PC-9 (cell line): ENCODE results near the gene ESPL1. TPM values are rescaled to one million over a fixed set of nuclear protein-coding genes. Genes with fewer than 3 reads are reported as not detected.

Experiments
- BruUV-seq: library from RNA; stranded (reverse); fragments of 400-500 nt; replicated peaks from 2 replicates; lab custom pipeline; 2021; lab: Mats Ljungman, UMichigan
- CTCF ChIA-PET: fragments of 300-600 bp; sonication (Branson Sonifier 250); formaldehyde crosslinking; loops from one replicate; lab custom pipeline; 2022; ENCODE audit warnings: antibody characterized with exemption; lab: Charles Lee
- POLR2A ChIA-PET: fragments of 300-600 bp; sonication (Branson Sonifier 250); formaldehyde crosslinking; loops from one replicate; lab custom pipeline; 2022; ENCODE audit warnings: antibody characterized with exemption; ENCODE audit not compliant: unreplicated experiment; lab: Charles Lee
- DNase-seq, 2 experiments: peaks; one replicate each; pipeline versions ENCODE4 v3.0.0 to v3.0.0-alpha.2; 2015 to 2022; ENCODE audit warnings: mixed read lengths in 1 of 2
- H2AFZ ChIP-seq: fragments of 200-600 bp; sonication (generic); 2 replicates; pipeline ENCODE4 v1.8.1; 2017; ENCODE audit warnings: antibody characterized with exemption
- H3F3A ChIP-seq: fragments of 200-600 bp; sonication (generic); 2 replicates; pipeline ENCODE4 v1.8.1; 2017; ENCODE audit warnings: antibody characterized with exemption, mild to moderate bottlenecking, low read depth; ENCODE audit not compliant: insufficient read depth
- H3K27ac ChIP-seq: fragments of 200-600 bp; sonication (generic); 2 replicates; pipeline ENCODE4 v1.6.1; 2016; ENCODE audit warnings: mixed run types
- H3K27me3 ChIP-seq: fragments of 200-600 bp; sonication (generic); 2 replicates; pipeline ENCODE4 v1.6.1; 2016; ENCODE audit warnings: low read depth, mixed run types; ENCODE audit not compliant: insufficient read depth
- H3K36me3 ChIP-seq: fragments of 200-600 bp; sonication (generic); 2 replicates; pipeline ENCODE4 v1.6.1; 2016; ENCODE audit warnings: low read depth, mixed run types
- H3K4me1 ChIP-seq: fragments of 200-600 bp; sonication (generic); replicated peaks from 2 replicates; pipeline ENCODE4 v1.6.1; 2016; ENCODE audit warnings: mixed run types; ENCODE audit not compliant: insufficient read depth
- H3K4me2 ChIP-seq: fragments of 200-600 bp; sonication (generic); 2 replicates; pipeline ENCODE4 v1.6.1; 2017; ENCODE audit warnings: mixed run types
- H3K4me3 ChIP-seq: fragments of 200-600 bp; sonication (generic); 2 replicates; pipeline ENCODE4 v1.6.1; 2016; ENCODE audit warnings: mixed run types
- H3K79me2 ChIP-seq: fragments of 200-600 bp; sonication (generic); 2 replicates; pipeline ENCODE4 v1.6.1; 2017; ENCODE audit warnings: low read depth, mixed run types
- H3K9me2 ChIP-seq: fragments of 200-600 bp; sonication (generic); 2 replicates; pipeline ENCODE4 v1.8.1; 2017; ENCODE audit warnings: mild to moderate bottlenecking; ENCODE audit not compliant: insufficient read depth
- H3K9me3 ChIP-seq: fragments of 200-600 bp; sonication (generic); 2 replicates; pipeline ENCODE4 v1.8.1; 2016; ENCODE audit warnings: low read depth; ENCODE audit not compliant: insufficient read depth
- H4K20me1 ChIP-seq: fragments of 200-600 bp; sonication (generic); 2 replicates; pipeline ENCODE4 v1.8.1; 2017; ENCODE audit not compliant: insufficient read depth
- EZH2 ChIP-seq: fragments of 200-600 bp; sonication (generic); IDR thresholded peaks from 2 replicates; pipeline ENCODE4 v1.8.0; 2017; ENCODE audit warnings: antibody characterized with exemption, low read depth
- intact Hi-C: fragments of 100-400 bp; cut with micrococcal nuclease; formaldehyde crosslinking; loops from one replicate; pipeline ENCODE4 v1.10.0; 2022; ENCODE audit not compliant: unreplicated experiment
- total RNA-seq: library from RNA; stranded (reverse); gene quantifications from 2 replicates; pipeline ENCODE4 v1.2.3, GENCODE V29; 2021
- TF ChIP-seq, protein P1 (sequence below): fragments of 200-600 bp; sonication (generic); conservative IDR thresholded peaks from 2 replicates; pipeline ENCODE4 v1.6.1; 2017; ENCODE audit warnings: mixed run types, antibody characterized with exemption, mild to moderate bottlenecking, moderate library complexity

ESPL1 gene
- total RNA-seq, 1 experiment from 2014 or later, result 42.0 TPM

DNA sequence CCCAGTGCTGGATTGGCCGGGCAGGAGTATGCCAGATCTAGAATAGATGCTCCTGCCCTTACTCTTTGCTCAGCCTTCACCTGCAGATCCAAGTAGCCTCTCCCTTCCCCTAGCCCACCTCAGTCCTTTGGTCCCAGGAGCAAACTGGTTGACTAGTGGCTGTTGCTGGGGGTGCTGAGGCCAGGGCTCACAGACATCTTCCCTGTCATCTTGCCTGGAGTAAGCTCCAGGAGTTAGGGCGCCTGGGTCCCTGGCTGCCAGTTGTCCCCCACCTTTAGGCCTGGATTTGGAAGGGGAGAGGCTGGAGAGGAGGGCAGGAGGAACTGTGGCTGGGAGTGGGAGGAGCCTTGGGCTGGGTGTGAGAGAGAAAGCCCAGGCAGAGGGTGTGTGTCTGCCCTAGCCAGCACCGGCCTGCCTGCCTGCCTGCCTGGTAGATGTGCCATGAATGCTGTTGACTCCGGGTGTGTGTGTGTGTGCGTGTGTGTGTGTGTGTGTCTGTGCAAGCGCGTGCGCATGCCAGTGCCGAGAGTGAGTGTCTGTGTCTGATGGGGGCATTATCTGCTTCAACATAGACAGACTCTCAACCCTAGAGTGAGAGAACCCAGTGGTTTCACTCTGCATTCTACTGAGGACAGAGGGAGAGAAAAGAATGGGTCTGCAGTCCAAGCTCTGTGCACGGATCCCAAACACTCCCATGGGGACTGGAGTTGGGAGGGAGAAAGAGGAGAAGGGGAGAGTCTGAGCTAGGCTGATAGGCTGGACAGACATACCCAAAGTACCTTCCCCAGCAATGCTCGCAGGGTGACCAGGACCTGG is 35.2 kb upstream of the ESPL1 start:
- CTCF ChIA-PET, result no interaction called here
- H3K4me1 ChIP-seq, result peaks cover 59% of the 10 kb centered on the region
- TSS peak; percentile 64 for BruUV-seq

GRCh38 chr12:53233671-53234121 is 34.4 kb upstream of the ESPL1 start:
- Histone ChIP-seq H3F3A (peaks cover 33% of the 10 kb centered on the region), H3K9me2 (no peaks in the 10 kb centered on the region), H3K4me3 (no peak overlapping the region), H3K9me3 (no peaks in the 10 kb centered on the region), H3K4me2 (peak overlapping the region; percentile 78), H2AFZ (no peak overlapping the region), H3K79me2 (peaks cover 28% of the 10 kb centered on the region), H3K4me1 (peaks cover 59% of the 10 kb centered on the region), H3K36me3 (peaks cover 10% of the 10 kb centered on the region; the same call in 1 of the 2 replicates), H4K20me1 (no peaks in the 10 kb centered on the region), H3K27me3 (no peaks in the 10 kb centered on the region), H3K27ac (peak overlapping the region; percentile 71; the same call in 1 of the 2 replicates)
- no peak for DNase-seq
- POLR2A ChIA-PET, result interaction anchor here (0.6 kb wide), 1 partner anchor 655 kb away, joined by 3 read pairs; no protein-coding TSS in a partner anchor
- CTCF ChIA-PET, result interaction anchor here (0.6 kb wide), 1 partner anchor 207 kb away, joined by 20 read pairs; no protein-coding TSS in a partner anchor
- no TSS peak for BruUV-seq
- intact Hi-C loops, result no loop called here
- no peak for TF ChIP-seq EZH2

More for the DNA sequence above, 35.2 kb upstream of the ESPL1 start:
- Histone ChIP-seq H3K4me2 (peak overlapping the region; percentile 78), H3K79me2 (peaks cover 32% of the 10 kb centered on the region), H2AFZ (peak overlapping the region; percentile 78; the same call in 1 of the 2 replicates), H3K27me3 (no peaks in the 10 kb centered on the region), H3K4me3 (peak overlapping the region; percentile 47; the same call in 1 of the 2 replicates), H3K36me3 (peaks cover 10% of the 10 kb centered on the region; the same call in 1 of the 2 replicates), H3K27ac (peak overlapping the region; percentile 71), H3K9me3 (no peaks in the 10 kb centered on the region), H3F3A (peaks cover 33% of the 10 kb centered on the region), H3K9me2 (no peaks in the 10 kb centered on the region), H4K20me1 (no peaks in the 10 kb centered on the region)
- peak; percentile 54 to 69 for DNase-seq
- TF ChIP-seq, protein P1, sequence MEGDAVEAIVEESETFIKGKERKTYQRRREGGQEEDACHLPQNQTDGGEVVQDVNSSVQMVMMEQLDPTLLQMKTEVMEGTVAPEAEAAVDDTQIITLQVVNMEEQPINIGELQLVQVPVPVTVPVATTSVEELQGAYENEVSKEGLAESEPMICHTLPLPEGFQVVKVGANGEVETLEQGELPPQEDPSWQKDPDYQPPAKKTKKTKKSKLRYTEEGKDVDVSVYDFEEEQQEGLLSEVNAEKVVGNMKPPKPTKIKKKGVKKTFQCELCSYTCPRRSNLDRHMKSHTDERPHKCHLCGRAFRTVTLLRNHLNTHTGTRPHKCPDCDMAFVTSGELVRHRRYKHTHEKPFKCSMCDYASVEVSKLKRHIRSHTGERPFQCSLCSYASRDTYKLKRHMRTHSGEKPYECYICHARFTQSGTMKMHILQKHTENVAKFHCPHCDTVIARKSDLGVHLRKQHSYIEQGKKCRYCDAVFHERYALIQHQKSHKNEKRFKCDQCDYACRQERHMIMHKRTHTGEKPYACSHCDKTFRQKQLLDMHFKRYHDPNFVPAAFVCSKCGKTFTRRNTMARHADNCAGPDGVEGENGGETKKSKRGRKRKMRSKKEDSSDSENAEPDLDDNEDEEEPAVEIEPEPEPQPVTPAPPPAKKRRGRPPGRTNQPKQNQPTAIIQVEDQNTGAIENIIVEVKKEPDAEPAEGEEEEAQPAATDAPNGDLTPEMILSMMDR, result no peak; the same call in 1 of the 2 replicates
- no peak for TF ChIP-seq EZH2
- intact Hi-C loops, result loop anchor here (1.0 kb wide), 1 partner anchor 18 kb away; no protein-coding TSS in a partner anchor
- POLR2A ChIA-PET, result interaction anchor here (0.6 kb wide), 1 partner anchor 655 kb away, joined by 3 read pairs; no protein-coding TSS in a partner anchor

DNA sequence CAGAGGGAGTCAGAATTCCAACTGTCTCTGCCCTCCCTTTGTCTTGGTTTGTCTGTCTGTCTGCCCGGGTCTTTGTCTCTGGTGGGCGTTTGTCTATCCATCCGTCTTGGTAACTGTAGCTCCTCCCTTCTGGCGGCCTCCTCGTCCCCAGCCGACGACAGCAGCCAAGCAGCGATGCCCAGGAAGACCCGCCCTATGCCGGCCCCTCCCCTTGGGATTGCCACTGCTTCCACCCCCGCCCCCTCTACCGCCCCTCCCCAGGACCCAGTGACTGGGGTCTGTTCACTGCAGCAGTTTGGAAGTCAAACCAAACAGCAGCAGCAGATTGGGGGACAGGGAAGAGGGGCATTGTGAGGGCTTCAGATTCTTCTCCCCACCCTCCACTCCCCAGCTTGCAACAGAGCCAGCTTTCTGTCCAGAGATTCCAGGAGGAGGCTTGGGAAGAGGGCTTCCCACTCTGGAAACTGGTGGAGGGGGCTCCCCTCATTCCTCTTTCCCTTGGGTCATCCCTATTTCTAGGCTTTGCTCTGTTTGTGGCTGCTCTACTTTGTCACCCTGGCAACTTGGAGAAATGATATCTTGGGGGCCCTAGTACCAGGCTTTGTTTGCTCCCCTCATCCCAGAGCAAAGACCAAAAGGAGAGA is 33.7 kb upstream of the ESPL1 start:
- Histone ChIP-seq H3K4me1 (peaks cover 52% of the 10 kb centered on the region), H3K9me3 (no peaks in the 10 kb centered on the region), H4K20me1 (no peaks in the 10 kb centered on the region), H3K9me2 (no peaks in the 10 kb centered on the region), H3K27ac (no peak overlapping the region), H3K4me3 (no peak overlapping the region), H3K27me3 (no peaks in the 10 kb centered on the region), H3K36me3 (peaks cover 4% of the 10 kb centered on the region; the same call in 1 of the 2 replicates), H3K79me2 (peaks cover 21% of the 10 kb centered on the region), H2AFZ (no peak overlapping the region), H3K4me2 (peak overlapping the region; percentile 78), H3F3A (peaks cover 33% of the 10 kb centered on the region)
- no peak for DNase-seq
- TF ChIP-seq, protein P1, result no peak
- TF ChIP-seq EZH2, result no peak
- no TSS peak for BruUV-seq
- intact Hi-C loops, result no loop called here
- POLR2A ChIA-PET, result no interaction called here
- CTCF ChIA-PET, result interaction anchor here (0.6 kb wide), 1 partner anchor 206 kb away, joined by 20 read pairs; no protein-coding TSS in a partner anchor
